Dermis blood vessel endothelial cell (primary cell): ENCODE measurements around the gene ZSWIM6. TPM values are rescaled to one million over a fixed set of nuclear protein-coding genes. Genes with fewer than 3 reads are reported as not detected.

ENCODE experiments used
- DNase-seq: peaks from one replicate; pipeline ENCODE4 v3.0.0; 2010
- total RNA-seq: library from RNA; depleted of rRNA; stranded (reverse); fragments of >200 nt; gene quantifications from 2 replicates; pipeline ENCODE4 v1.2.3, GENCODE V29; 2014

The ZSWIM6 gene
- total RNA-seq, 1 donor from 2014 or later: 9.4 TPM

DNA sequence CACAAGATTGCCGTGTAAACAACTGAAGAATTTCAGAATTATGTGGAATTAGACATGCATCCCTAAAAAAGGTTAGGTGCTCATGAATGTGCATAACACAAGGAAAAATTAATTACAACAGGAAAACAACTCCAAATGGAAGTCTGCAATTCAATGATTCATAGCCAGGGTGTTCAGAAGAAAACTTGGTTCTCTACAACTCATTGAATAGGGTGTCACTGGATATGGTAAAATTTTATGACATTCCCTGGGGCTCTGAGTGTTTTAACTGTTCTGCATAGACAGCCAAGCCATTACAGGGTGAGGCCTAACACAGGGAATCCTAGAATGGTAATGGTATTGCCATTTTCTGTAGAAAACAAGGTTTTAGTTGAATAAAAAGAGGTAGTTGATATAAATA is 24.4 kb upstream of the ZSWIM6 start:
- DNase-seq: no peak

DNA sequence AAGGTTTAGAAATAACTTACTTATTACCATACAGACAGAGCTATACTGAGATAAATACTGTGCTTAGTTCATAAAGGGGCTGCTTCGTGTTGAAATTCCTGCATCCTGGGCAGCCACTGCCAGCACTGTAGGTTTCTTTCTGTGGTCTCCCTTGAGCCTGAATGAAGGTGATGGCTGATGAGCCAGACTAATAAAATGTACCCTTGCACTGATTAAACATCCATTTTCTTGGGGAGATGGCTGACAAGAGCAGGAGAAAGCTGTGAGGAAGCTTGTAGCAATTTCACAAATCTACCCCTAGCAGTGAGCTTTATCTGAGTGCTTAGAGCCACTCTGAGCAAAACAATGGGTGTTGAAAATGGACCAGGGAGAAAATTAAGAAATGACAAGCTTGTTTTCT is 23.3 kb upstream of the ZSWIM6 start:
- DNase-seq: no peak

DNA sequence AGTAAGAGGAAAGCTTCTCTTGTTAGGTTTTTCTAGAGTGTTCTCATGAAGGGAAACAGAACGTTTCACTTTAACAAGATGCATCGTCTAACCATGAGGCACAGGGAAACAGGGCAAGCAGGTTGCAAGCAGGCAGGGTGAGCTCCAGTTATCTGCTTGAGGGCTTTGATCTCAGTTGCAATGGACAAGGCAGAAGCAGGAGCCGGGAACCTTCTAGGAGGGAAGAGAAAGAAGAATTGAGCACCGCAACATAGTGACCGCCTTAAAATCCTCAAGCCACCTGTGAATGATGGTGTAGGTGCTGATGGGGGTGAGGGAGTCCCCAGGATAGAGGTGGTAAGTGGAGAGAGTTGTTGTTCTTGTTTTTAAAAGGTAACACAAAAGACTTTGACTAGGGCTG is 22.9 kb upstream of the ZSWIM6 start:
- no peak for DNase-seq

DNA sequence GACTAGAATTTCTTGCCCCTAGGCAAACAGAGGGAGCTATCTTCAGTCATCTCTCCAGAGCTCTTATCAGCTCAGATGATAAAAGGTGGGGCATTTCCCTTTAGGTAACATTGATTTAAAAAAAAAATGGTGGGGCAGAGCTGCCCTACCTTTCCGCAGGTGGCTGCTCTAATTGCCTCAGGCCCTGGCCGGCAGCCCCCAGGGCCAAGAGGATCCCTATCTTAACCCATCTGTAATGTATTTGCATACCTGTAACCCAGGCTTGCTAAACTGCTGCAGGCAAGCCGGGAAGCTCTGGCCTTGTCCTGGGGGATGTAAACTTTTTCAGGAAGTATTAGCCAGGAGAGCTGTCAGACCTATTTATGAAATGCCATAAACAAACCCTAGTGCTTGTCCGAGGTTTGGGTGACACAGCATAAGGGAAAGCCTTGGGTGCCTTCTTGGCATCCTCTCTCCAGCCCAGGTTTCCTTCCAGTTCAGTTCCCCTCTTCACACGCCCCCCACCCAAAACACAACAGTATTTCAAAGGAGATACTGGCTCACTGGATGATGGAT is 20.9 kb upstream of the ZSWIM6 start:
- no peak for DNase-seq

DNA sequence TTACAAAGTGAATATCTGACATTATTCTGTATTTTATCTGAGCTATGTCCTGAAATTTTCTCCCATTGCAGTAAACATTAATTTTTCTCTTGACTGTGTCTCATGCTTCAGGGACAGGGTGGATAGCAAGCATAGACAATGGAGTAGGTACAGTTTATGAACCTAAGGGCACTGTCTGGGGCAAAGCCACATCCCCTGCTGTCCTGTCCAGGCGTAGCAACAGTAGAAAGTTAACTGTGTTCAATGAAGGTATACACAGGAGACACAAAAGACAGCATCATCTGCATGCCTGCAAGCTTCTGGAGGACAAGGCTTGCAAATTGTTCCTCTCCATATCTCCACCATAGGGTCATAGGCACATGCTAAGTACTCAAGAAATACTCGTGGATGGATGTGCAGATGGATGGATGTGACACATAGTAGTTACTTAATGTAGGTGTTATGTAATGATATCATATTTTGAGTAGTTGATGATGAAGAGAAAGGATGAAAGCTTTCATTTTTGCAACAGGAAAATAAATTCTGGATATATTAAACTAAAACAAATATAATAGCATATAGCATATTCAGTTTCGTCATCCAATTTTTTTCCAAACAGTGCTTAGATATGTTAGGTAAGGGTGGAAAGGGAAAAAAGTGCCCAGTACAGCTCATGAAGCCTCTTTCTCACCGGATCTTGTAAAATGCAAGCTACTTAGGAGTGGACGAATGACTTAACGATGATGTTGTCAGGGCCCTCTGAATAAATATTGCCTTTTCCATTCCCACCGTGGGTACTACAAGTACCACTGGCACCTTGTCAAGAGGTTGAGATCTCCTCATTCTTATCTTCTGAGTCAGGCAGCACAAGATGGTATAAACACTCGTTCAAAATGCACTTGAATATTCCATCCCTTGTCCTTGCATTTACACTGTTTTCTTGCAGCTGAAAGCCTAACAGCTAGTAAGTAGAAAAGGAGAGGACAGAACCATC is 19.9 kb upstream of the ZSWIM6 start:
- peak; percentile 89 for DNase-seq

DNA sequence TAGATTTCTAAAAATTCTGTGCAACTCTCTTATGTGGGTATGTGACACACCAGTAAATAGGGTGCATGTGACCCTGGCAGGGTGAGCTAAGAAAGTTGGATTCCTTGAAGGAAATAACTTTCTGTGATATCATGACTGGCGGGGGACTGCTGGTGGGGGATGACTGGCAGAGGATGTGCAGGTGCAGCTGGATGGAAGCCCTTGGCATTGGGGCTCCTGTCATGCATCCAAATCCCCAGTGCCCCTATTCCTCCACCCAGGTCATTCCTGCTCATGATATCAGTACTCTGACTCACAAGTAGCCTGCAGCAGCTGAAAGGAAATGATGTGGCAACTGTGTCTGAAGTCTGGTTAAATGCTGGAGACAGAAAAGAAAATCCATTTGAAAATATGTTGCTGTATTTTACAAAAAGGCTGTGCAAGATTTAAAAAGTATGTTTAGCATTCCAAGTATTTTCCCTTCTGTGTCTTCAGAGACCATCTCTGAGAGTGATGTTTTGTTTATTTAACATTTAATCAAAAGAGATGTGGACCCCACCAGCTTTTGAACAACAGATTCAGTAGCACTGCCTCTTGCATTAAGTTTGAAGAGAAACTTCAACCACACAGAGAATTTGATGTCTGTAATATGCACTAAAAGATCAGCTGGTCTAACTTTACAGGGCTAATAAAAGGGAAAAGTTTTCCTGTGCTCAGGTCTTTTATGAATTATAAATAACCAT is 17.9 kb upstream of the ZSWIM6 start:
- DNase-seq: peak; percentile 96

DNA sequence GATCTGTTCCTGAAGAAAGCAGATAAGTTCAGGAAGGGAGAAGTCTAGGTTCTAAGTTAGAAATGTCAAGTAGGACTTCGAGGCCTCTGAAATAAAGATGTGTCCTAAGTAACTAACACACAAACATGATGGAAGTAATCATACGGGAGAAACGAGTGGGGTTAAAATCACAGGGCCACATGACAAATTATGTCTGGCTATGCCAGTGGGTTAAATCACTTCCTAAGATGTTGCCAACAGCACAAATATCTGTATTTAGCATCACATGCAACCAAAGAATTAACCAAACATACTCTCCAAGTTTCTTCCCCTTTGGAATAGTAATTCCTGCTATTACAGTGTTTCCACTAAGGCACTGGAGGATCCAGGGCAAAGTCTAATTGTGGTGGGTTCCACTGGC is 13.7 kb upstream of the ZSWIM6 start:
- DNase-seq: peak; percentile 41

DNA sequence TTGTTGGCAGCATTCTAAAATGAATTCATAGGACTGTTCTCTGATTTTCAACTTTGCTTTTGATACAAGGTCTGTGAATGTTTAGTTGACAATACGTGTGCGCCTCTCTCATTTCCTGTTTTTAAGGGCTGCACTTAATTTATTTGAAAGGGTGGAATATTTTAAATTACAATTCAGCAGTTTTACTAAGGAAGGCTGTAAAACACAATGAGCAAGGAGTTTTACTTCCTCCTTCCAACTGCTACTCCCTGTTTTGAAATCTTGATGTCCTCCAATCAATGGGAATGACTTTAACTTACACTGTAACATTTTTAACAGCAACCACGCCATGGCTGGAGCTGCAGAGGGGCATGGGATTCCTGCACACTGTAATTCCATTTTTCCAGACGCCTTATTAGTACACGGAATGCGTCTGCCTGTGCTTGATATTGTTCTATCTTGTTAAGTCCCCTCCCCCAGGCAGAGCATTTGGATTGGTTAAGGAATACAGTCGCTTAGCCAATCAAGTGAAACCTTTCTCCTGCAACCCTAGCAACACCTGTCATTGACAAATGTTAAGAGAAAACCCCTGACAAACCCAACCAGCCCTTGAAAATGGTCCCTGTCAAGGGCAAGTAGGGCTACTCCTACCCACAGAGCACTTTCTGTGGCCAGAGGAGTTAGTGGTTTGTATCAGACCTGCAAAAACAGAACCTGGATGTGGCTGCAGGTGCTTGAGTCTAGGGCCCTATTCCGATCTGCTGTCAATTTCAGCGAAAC is 12.5 kb upstream of the ZSWIM6 start:
- DNase-seq: peak; percentile 87

DNA sequence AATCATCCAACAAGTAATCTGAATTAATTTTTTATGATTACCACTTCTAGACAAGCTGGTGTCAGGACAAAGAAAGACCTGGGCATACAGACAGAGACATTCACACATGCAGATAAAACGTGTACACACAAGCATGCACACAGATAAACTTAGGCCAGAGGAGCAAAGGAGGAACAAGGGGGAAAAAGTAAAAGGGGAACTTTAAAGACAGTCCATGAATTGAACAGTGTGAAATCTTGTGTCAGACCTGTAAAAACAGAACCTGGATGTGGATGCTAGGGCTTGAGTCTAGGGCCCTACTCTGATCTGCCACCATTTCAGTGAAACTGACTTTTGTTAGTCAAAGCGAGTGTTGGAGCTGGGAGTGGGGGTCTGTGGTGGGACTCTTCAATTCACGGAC is 11.2 kb upstream of the ZSWIM6 start:
- DNase-seq: no peak

DNA sequence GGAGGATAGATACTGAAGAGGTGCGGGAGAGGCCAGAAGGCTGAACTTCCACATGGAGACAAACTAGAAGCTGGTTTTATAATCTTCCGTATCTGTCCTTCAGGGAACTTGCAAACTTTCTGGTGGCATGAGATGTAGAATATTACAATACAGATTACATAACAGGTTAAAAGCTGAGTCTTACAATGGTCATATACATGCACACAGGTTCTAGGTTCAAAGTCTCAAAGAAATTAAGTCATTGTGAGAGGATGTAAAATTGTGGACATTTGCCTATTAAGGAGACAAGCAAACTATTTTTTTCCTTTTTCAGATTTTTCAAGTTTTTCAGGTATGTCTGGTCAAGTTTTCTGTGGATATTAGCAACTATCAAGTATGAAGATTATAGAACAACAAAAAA is 10.4 kb upstream of the ZSWIM6 start:
- DNase-seq: no peak

DNA sequence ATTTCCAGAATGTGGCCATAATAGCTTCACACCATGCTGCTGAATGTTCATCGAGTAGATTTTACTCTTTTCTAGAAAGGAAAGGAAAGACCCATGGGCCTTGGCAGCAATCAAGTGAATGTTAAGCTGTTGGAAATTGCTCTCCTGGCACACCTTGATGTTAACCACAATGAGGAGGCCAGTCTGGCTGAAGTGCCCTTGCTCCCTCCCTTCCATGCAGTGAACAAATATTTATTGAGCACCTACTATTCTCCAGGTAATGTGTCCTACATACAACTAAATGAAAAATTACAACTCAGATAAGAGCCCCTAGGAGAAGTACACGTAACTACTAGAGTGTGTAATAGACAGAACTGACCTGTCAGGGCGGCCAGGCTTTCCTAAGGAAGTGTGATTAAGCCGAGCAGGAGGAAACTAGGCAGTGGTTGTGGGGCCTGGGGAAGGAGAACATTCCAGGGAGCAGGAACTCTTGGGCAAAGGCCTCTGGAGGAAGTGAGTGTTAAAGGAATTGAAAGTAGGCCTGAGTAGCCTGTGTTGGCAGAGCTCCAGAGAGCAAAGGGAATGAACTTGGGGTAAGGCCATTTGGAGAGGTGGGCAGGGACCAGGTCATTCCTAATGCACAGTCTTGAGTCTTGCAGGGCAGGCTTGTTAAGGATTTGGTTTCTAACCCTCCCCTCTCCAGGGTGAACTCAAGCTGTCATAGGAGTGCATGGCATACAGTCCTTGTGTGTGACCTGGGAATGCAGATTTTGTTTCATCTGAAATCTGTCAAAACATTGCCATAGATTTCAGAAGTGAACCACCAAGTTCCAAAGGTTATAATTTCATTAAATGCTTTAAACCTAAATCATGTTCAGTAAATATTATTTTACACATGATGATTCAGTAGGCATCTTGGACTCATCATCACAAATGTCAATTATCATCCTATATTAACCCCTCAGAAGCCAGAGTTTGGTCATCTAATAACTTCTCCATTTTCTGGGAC is 9.0 kb upstream of the ZSWIM6 start:
- peak; percentile 93 for DNase-seq

DNA sequence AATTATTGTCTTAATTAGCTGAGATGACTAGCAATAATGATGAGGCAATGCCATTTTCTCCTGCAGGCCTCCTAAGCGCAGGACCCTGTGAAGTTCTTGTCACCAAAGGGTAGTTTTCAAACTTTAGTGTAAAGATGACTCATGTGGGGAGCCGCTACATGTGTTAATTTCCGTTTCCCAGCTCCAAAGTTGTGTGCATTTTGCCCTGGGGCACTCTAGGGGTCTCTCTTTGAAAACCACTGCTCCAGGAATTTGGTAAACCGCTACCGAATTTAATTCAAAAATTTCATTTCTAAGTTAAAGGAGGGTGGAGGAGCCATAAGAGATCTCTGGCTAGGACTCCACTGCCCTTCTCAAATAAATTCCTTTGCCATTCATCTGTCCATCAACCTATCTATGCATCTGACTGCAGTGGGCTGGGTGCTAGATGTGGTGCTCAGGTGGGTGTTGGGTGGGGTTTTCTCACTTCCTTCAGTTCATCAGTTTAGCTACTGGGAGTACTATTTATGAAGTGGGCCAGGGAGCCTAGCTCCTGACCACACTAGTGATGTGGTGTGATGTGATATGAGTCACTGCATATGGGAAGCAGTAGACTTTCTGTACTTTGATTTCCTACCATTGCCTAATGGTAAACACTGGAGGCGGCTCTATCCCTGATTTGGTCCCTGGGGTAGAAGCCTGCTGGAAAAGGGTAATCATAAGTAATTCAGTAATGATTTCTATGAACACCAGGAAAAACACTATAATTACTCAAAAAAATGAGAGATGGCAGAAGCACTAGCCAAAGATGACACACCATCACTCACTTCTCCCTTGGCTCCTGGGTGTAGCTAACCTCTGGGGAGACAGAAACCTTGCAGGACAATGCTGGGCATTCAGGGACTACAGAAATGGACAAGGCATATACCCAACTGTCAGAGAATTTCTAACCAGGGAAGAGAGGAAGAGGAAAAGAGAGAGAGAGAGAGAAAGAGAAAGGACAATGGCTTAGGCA is 4.0 kb upstream of the ZSWIM6 start:
- peak; percentile 78 for DNase-seq

DNA sequence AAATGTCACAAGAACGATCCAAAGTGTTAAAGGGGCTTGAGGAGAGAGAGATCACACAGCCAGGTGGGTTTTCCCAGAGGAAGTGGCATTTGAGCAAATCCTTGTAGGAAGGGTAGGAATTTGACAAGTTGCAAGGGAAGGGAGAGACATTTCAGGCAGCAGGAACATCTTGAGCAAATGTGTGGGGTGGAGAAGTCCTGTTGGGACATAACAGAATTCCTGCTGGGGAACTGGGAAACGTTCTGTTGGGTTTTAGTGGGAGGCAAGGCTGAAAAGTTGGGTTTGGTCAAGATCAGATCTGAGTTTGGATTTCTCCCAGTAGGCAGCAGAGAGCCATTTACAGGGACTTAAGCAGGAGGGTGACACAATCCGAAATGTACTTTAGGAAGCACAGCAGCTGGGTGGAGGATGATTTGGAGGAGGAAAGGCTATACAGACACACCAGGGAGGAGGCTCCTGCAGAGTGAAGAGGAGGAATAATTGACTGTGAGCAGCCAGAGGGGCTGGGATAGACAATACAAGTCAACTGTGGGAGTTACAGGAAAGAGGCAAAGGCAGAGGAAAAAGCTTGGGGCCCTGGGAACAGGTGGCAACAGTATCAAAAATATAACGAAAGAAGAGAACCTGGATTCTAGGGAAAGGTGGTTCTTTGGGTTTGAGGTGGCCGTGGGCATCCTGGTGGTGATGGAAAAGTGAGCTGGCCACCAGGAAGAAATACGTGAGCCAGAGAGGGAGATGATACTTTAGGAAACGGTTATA is 3.1 kb upstream of the ZSWIM6 start:
- peak; percentile 19 for DNase-seq

DNA sequence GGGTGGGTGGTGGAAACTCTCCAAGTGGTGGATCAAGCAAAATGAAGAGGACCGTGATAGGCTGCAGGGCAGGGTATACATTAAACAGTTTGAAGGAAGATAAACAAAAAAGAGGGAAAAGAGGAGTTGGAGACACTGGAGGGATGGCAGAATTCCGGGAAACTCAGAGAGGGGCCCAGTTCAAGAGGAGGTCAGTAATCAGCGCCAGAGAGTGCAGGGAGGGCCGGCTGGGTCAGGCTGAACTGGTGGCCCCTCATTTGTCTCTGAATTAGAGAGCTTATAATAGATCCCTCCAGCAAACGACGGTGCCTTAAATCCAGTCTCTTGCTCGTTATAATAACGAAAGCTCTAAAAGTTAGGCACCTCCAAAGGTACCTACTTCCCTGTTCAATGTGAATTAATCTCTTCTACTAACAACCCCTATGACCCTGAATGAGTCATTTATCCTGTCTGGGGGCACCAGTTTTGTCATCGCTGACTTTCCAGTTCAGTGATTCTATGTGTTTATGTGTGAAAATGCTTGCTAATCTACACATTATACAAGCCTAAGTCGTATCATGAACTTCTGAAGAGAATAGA is 2.4 kb upstream of the ZSWIM6 start:
- peak; percentile 70 for DNase-seq

DNA sequence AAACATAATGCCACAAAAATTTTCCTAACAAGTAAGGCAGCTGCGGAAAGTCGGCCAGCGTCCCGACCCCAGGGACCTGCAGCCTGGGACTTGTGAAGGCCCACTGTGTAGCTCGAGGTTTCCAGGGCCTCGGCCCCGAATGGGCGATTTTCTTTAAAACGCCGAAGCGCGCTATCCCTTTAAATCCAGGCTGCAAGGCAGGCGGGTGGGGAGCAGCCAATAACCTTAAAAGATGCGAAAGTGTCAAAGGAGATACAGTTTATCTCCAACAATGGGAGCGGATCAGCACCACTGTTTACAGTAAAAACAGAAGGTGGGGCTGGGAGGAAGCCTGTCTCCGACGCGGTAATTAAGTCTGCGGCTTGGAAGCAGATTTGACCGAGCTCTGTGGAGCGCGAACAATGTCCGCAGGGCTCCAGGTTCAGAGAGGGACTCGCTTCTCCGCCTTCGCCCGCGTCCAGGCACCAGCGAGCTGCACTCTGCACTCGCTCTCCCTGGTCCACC is 1.7 kb upstream of the ZSWIM6 start:
- peak; percentile 63 for DNase-seq

DNA sequence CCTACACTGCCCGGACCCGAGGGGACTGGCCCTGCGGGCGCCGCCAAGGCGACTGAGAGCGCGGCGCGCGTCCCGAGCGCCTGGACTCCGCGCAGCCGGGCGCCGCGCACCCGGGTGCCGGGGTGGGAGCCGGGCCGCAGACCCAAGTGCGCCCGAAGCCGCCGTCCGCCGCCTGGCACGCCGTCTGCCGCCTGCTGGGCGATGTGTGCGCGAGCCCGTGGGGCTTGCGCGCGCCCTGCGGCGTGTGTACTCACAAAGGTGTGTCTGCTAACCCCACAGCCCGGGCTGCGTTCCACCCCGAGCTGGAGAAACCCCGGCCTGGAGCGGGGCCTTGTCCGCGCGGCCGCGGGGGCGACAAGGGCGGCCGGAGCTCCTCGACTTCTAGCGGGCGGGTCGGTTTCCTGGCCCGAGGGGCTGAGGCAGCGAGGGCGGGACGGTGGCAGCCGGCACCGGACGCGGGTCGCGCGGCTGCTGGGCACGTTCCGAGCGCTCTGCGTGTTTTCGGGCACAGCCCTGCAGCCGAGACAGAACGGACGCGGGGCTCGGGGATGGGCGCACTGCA is 1.1 kb upstream of the ZSWIM6 start:
- DNase-seq: peak; percentile 90

DNA sequence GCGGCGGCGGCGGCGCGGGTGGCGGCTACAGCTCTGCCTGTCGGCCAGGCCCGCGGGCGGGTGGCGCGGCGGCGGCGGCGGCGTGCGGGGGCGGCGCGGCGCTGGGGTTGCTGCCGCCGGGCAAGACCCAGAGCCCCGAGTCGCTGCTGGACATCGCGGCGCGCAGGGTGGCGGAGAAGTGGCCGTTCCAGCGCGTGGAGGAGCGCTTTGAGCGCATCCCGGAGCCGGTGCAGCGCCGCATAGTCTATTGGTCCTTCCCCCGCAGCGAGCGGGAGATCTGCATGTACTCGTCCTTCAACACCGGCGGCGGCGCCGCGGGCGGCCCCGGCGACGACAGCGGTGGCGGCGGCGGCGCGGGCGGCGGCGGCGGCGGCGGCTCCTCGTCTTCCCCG is 296 bp downstream of the ZSWIM6 start:
- peak; percentile 47 for DNase-seq

DNA sequence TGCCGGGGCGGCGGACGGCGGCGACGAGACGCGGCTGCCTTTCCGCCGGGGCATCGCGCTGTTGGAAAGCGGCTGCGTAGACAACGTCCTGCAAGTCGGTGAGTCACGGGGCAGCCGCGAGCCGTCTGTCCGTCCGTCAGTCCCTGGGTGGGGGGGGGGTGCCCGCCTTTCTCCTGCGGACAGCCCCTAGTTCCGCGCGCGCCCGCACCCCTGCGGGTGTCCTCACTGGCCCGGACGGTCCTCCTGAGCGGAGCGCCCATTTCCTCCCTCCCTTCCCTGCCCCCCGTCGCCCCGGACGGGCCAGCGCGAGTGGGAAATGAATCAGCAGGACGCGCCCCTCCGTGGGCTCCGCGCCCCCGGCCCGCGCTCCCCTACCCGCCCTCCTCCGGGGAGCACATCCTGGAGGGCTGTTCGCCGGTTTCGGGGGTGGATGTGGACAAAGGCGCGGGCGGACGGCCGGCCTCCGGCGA is 828 bp downstream of the ZSWIM6 start:
- DNase-seq: peak; percentile 77
